ENCODE data around the gene POU3F3. TPM values are rescaled to one million over a fixed set of nuclear protein-coding genes. Genes with fewer than 3 reads are reported as not detected.

POU3F3 gene
- total RNA-seq, 2 experiments from 2014 or later: 2.7 to 3.1 TPM

DNA sequence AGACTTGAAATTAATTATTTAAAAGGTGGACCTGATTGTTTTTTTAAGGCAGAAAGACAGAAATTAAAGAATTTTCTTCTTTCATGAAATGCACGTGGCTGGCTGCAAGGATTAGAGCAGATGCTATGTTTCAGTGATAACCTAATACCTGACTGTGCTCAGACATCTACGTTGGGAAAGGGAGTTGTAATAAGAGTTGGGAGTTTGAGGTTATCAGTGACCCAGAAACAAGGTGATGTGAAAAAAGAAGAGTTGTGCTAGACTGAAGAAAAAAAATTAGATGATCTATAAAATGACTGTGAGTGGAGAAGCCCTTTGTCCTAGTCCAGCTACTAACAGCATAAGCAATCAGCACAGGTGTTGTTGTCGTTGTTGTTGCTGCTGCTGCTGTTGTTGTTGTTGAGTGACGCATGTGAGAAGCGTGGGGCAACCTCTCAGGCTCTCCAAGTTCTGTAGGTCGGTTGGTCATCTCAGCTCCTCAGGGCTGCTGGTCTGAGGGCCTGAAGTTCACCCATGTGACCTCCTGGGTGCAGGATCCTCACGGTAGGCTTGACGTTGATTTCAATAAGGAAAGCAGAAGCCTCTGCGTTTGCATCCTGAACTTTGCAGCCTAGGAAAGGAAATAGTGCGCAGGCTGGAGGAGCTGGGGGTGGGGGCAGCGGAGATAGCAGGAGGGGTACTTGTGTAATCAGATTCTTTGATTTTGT is 7.6 kb downstream of the POU3F3 start:
- no peaks in the 10 kb centered on the region for H3K36me3 ChIP-seq (ENCODE audit: insufficient read depth, low read length)
- no peaks in the 10 kb centered on the region for H4K20me1 ChIP-seq (ENCODE audit: insufficient read depth, low read length)
- CTCF ChIA-PET (ENCODE audit: unreplicated experiment): no interaction called here
- no peak overlapping the region for H3K4me2 ChIP-seq (ENCODE audit: low read length)
- no peak for DNase-seq (ENCODE audit: low spot score)
- H2AFZ ChIP-seq (ENCODE audit: low read length): no peak overlapping the region
- no peaks in the 10 kb centered on the region for H3K4me1 ChIP-seq (ENCODE audit: insufficient read depth, low read length, poor library complexity, severe bottlenecking)
- POLR2A ChIA-PET: no interaction called here
- intact Hi-C loops (cut with micrococcal nuclease; ENCODE audit: unreplicated experiment): no loop called here
- no peak overlapping the region for H3K4me3 ChIP-seq (ENCODE audit: low read depth, low read length, poor library complexity, severe bottlenecking)
- no peak for TF ChIP-seq EZH2phosphoT487 (IDR thresholded peaks at IDR 0.05; ENCODE audit: borderline replicate concordance, low read depth, low read length)
- TF ChIP-seq, protein P1, sequence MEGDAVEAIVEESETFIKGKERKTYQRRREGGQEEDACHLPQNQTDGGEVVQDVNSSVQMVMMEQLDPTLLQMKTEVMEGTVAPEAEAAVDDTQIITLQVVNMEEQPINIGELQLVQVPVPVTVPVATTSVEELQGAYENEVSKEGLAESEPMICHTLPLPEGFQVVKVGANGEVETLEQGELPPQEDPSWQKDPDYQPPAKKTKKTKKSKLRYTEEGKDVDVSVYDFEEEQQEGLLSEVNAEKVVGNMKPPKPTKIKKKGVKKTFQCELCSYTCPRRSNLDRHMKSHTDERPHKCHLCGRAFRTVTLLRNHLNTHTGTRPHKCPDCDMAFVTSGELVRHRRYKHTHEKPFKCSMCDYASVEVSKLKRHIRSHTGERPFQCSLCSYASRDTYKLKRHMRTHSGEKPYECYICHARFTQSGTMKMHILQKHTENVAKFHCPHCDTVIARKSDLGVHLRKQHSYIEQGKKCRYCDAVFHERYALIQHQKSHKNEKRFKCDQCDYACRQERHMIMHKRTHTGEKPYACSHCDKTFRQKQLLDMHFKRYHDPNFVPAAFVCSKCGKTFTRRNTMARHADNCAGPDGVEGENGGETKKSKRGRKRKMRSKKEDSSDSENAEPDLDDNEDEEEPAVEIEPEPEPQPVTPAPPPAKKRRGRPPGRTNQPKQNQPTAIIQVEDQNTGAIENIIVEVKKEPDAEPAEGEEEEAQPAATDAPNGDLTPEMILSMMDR (conservative IDR thresholded peaks at IDR 0.05; ENCODE audit: low read length): no peak
- no peaks in the 10 kb centered on the region for H3K79me2 ChIP-seq (ENCODE audit: insufficient read depth, low read depth, low read length)
- BruUV-seq (replicated peaks): no TSS peak
- H3K27ac ChIP-seq (ENCODE audit: low read depth, low read length, poor library complexity, severe bottlenecking): no peak overlapping the region
- no peaks in the 10 kb centered on the region for H3K9me2 ChIP-seq (ENCODE audit: insufficient read depth, low read length)
- no peaks in the 10 kb centered on the region for H3K9me3 ChIP-seq (ENCODE audit: low read length)

DNA sequence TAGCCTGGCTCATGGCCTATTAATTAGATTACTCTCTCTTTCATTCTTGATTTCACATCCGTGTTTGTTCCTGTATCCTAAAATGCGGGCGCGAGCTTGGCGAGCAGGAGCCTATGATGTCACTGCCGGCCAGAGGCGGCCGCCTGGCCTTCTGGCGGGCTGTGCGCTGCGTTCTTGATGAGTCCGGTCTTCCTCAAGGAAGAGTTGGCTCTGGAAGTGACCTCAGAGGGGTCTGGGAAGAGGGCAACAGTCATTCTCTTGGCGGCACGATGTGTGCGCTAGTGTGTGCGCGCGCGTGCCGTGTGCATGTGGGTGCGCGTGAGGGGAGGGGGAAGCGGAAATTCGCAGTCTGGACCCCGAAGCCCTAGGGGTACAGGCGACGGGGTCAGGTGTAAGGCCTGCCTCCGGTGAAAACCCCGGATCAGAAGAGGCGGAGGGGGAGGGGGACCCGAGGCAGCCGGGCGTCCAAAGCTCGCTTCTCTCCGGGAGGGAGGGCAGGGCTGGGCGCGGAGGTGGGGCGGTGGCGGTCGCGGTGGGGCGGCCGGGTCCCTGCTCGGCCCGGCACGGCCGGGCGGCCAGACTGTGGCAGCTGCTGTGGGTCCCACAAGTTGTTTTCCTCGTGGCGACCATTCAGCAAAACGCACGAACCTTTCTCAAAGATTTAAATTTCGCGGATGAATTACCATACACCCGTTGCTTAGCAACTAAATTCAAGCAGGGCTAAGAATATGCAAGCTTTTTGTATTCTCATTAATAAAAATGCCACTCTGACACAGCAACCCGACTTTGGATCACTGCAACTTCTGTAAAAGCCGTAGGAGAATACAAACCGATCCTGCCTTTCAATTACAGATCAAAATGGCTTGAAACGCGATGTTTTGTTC is 8.4 kb downstream of the POU3F3 start:
- Histone ChIP-seq H2AFZ (ENCODE audit: low read length) (no peak overlapping the region), H3K4me2 (ENCODE audit: low read length) (no peak overlapping the region), H3K9me2 (ENCODE audit: insufficient read depth, low read length) (no peaks in the 10 kb centered on the region), H3K36me3 (ENCODE audit: insufficient read depth, low read length) (no peaks in the 10 kb centered on the region), H3K4me3 (ENCODE audit: low read depth, low read length, poor library complexity, severe bottlenecking) (no peak overlapping the region), H3K27ac (ENCODE audit: low read depth, low read length, poor library complexity, severe bottlenecking) (no peak overlapping the region), H3K9me3 (ENCODE audit: low read length) (no peaks in the 10 kb centered on the region), H3K4me1 (ENCODE audit: insufficient read depth, low read length, poor library complexity, severe bottlenecking) (no peaks in the 10 kb centered on the region), H3K79me2 (ENCODE audit: insufficient read depth, low read depth, low read length) (no peaks in the 10 kb centered on the region), H4K20me1 (ENCODE audit: insufficient read depth, low read length) (no peaks in the 10 kb centered on the region)
- ChIA-PET POLR2A (no interaction called here), CTCF (ENCODE audit: unreplicated experiment) (no interaction called here)
- TF ChIP-seq, protein P1 (conservative IDR thresholded peaks at IDR 0.05; ENCODE audit: low read length): no peak
- no peak for TF ChIP-seq EZH2phosphoT487 (IDR thresholded peaks at IDR 0.05; ENCODE audit: borderline replicate concordance, low read depth, low read length)
- DNase-seq (ENCODE audit: low spot score): no peak
- intact Hi-C loops (cut with micrococcal nuclease; ENCODE audit: unreplicated experiment): no loop called here
- no TSS peak for BruUV-seq (replicated peaks)

DNA sequence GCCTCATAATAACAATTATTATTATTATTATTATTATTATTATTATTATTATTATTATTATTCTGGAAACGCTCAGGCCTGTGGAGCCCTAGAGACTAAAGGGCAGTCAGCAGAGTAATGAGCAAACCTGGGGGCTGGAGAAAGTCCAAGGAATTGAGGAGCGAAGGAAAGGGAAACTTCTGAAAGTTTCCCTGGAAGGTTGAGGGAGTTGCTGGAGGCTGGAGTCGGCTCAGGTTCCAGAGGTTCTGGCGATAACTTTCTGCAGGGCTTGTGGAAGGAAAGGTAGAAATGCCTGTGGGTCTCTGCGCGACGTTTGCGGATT is 9.2 kb downstream of the POU3F3 start:
- Histone ChIP-seq H3K79me2 (ENCODE audit: insufficient read depth, low read depth, low read length) (no peaks in the 10 kb centered on the region), H2AFZ (ENCODE audit: low read length) (no peak overlapping the region), H3K4me3 (ENCODE audit: low read depth, low read length, poor library complexity, severe bottlenecking) (no peak overlapping the region), H3K27ac (ENCODE audit: low read depth, low read length, poor library complexity, severe bottlenecking) (no peak overlapping the region), H3K4me1 (ENCODE audit: insufficient read depth, low read length, poor library complexity, severe bottlenecking) (no peaks in the 10 kb centered on the region), H3K4me2 (ENCODE audit: low read length) (no peak overlapping the region), H3K9me2 (ENCODE audit: insufficient read depth, low read length) (no peaks in the 10 kb centered on the region), H3K36me3 (ENCODE audit: insufficient read depth, low read length) (no peaks in the 10 kb centered on the region), H4K20me1 (ENCODE audit: insufficient read depth, low read length) (no peaks in the 10 kb centered on the region), H3K9me3 (ENCODE audit: low read length) (no peaks in the 10 kb centered on the region)
- intact Hi-C loops (cut with micrococcal nuclease; ENCODE audit: unreplicated experiment): no loop called here
- TF ChIP-seq, protein P1 (conservative IDR thresholded peaks at IDR 0.05; ENCODE audit: low read length): no peak
- TF ChIP-seq EZH2phosphoT487 (IDR thresholded peaks at IDR 0.05; ENCODE audit: borderline replicate concordance, low read depth, low read length): no peak
- POLR2A ChIA-PET: no interaction called here
- CTCF ChIA-PET (ENCODE audit: unreplicated experiment): no interaction called here
- BruUV-seq (replicated peaks): no TSS peak
- DNase-seq (ENCODE audit: low spot score): no peak
